ENCODE data around the gene CCDC120.

The CCDC120 gene

DNA sequence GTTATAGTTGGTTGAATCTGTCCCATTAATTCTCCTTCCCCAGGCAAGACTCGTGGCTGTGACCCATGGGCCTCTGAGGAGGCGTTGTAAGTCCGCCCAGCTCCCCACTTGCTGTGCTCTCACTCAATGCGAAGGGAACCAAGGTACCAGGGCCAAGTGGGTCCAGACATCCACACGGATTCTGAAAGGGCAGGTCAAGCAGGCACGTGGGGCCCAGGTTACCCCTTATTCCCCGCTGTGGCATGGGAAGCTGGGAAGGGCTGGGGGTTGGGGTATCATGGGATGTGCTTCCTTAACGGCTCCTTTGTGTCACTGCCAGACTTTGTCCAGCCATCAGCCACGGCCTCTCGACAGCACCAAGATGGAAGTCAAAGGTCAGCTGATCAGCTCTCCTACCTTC is 3.1 kb downstream of the CCDC120 start:
- no peak for DNase-seq

DNA sequence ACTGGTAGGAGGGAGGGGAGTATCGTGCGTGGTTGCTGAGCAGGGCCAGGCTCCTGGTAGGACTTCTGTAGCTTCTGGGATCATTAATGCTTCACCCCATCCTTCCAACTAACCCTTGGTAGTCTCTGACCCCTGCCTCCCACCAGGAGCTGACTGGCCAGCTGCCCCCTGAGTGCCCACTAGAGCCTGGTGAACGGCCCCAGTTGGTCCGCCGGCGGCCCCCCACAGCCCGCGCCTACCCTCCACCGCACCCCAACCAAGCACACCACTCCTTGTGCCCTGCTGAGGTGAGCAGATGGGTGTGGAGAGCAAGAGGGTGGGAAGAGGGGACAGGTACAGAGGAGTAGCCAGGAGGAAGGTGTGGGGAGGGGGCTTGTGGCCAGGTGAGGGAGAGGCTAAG is 4.9 kb downstream of the CCDC120 start:
- DNase-seq = no peak

DNA sequence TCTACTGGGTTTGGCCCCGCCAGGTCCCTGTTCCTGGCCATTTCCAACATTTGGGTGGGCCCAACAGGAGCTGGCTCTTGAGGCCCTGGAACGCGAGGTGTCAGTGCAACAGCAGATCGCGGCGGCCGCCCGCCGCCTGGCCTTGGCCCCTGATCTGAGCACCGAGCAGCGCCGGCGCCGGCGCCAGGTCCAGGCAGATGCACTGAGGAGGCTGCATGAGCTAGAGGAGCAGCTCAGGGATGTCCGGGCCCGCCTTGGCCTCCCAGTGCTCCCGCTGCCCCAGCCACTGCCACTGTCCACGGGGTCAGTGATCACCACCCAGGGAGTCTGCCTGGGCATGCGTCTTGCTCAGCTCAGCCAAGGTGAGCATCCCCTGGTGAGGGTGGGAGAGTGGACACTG is 5.5 kb downstream of the CCDC120 start:
- DNase-seq = no peak

DNA sequence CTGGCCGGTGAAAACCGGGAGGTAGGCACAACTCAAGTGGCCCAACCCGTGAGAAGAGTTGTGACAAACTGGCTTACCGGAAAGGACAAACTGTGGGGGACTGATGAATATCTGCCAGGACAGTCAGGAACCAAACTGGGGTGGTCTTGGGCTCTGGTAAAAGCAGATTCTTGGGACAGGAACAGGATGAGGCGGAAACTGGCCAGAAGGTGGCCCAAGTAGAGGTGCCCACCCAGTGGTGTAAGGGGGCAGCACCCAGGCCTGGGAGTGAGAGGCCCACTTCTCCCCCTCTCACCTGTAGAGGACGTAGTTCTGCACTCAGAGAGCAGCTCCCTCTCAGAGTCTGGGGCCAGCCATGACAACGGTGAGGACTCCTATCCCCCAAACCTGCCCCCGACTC is 5.9 kb downstream of the CCDC120 start:
- no peak for DNase-seq

DNA sequence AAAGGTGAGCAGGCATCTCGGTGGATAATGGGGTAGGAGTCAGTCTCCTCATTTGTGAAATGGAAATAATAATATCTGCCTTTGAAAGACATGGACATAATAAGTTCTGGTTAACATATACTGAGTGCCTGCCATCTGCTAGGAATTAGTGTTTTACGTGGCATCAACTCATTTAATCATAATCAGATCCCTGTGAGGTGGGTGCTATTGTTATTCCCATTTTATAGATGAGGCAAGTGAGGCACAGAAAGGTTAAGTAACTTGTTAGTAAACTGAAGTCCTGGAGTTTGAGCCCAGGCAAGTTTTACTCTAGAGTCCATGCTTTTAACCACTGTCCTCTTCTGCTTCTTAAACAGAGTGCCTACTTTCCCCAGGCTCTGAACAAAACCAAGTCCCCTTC is 7.5 kb downstream of the CCDC120 start:
- DNase-seq = no peak

DNA sequence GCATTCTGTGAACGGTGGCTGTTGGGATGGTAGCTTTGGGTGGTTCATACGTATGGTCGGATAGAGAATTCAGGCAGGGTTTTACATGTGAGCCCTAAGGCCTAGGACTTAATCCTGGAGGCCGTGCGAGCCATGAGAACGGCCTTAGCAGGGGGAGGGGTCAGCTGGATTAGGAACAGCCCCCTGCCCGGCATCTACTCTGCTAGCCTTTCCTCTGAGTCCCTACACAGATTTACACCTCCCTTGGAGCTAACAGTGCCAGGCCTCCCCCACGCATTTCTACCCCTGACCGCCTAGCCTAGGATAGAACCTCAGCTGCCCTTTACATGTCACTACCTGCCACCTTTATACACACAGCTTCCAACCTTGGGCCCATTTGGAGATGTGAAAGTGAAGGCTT is 7.9 kb downstream of the CCDC120 start:
- DNase-seq = no peak

DNA sequence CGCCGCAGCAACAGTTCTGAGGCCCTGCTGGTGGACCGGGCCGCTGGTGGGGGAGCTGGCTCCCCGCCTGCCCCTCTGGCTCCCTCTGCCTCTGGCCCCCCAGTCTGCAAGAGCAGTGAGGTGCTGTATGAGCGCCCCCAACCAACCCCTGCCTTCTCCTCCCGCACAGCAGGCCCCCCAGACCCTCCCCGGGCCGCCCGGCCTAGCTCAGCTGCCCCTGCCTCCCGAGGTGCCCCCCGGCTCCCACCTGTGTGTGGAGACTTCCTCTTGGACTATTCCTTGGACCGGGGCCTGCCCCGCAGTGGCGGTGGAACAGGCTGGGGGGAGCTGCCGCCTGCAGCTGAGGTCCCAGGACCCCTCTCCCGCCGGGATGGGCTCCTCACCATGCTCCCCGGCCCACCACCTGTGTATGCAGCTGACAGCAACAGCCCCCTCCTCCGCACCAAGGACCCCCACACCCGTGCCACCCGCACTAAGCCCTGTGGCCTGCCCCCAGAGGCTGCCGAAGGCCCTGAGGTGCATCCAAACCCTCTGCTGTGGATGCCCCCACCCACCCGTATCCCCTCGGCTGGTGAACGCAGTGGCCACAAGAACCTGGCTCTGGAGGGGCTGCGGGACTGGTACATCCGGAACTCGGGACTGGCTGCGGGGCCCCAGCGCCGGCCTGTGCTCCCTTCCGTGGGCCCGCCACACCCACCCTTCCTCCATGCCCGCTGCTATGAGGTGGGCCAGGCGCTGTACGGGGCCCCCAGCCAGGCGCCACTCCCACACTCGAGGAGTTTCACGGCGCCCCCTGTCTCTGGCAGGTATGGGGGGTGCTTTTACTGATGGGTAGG is 8.7 kb downstream of the CCDC120 start:
- DNase-seq = no peak

DNA sequence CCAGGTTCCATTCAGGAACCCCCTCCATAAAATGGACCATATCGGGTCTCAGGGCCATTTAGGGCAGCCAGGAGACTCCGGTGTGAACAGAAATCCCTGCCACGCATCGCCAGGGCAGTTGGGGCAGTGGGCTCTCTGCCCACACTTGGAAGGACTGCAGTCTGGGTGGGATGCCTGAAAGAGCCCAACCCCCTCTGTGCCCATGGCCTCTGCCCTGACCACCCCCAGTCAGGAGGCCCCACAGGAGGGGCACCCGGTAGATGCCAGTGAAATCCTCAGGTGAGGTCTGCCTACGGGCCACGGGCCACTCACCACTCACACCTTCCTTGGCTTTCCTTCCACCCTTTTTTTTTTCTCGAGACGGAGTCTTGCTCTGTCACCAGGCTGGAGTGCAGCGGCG is 10.2 kb downstream of the CCDC120 start:
- no peak for DNase-seq

DNA sequence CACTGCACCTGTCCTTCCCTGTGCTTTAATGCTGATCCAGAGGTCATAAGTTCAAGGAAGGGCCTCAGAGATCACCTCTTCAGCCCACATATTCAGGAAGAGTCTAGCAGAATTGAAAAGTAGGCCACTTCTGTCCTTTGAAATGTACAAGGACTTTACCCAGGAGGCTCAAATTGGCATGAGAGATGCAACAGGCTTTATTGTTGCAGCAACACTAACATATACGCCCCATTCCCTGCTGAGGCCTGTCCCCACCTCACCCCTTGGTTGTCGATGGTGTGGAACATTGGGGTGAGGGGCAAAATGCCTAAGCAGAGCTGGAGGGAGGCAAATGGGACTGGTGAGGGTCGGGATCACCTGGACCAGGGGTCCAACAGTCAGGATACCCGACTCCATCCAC is 12.2 kb downstream of the CCDC120 start:
- DNase-seq = no peak

DNA sequence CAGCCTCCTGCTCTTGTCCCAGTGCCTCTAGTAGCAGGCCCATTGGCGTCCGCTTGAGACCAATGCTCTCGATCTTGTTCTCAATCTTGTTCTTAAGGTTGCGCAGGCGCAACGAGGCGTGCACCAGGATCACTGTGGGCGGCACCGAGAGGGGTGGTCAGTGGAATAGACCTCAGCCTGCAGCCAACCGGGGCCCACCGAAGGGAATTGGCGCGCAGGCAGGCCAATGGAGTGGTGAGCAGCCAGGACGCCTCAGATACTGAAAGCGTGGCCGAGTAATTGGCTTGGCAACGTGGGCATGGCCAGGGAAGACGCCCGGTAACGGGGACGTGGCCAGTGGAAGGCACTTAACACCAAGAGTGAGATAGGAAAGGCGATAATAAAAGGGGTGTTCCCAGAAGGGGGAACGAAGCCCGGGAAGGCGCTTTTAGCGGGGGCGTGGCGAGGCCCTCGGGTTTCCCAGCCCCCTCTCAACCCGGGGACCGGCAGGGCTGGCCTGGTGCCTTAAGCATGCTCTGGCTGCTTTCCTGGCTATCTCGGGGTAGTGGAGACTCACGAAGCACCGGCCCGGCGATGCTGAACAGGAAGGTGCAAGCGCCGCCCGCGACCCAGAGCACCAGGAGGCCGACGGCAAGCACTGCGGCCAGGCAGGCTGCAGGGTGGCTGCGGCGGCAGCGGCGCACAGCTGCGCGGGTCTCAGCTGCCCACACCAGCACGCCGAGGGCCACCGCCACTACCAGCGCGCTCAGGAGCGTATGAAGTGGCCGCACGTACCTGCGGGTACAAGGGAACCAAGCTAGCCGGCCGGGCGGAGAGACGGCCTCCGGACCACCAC is 13.3 kb downstream of the CCDC120 start:
- no peak for DNase-seq

DNA sequence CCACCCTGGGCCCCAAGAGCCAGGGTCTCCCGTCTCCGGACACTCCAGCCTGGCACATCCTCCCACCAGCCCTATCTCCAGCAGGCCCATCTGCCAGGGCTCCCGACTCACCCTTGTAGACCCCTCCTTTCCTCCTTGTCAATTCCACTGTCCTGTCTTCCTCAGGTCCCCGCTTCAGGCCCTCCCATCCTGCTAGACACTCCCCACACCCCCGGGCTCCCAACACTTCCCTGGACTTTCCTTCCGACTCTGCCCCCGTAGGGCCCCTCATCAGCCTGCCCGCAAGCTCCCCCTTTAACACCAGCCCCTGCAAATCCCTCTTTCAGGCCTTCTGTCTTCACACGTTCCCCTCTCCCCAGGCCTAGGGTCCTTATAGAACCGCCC is 13.9 kb downstream of the CCDC120 start:
- DNase-seq = no peak

DNA sequence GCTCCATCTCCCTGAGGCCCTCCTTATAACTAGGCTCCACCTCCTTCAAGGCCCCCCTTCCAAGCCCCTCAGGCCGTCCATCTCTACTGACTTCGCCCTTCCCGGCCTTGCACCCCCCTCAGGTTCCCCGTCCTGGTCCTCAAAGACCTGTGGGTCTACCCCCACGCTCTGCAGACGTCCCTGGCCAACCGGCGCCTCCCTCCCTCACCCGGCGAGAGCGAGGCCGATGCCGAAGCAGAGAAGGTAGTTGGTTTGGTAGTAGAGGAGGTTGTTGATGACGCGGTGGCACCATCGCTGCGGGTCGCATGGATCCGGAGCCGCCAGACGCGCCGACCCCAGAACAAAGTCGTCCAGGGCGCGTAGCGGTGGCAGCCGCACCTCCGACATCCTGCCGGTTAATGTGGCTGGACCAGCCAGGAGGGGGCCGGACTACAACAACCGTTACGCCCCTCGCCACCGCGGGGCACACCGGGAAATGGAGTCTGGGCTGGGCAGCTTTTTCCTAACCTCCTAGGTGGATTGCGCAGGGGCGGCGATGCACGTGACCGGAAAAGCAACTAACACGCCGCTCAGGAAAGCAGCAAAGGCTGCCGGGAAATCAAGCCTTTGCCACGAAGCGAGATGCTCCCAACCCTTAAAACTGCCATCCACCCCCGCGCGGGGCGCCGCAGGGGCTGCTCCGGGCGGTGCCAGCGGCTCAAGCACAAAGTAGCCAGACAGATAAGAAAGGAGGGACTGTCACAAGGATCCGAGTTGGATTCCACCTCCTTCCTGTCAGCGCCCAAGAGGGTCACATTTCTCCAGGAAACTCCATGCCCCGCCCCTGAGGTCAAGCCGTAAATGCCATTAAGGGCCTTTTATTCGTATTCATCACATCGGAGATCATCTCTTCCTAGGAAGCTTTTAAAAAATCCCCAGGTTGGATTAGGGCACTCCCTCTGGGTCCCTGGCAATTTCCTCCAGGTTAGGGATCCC is 15.1 kb downstream of the CCDC120 start, which contains the start of gene PRAF2:
PRAF2 (minus strand) TSS at position 402 of the 975 bp plus-strand sequence; CDS start at position 387, 15 bp downstream.
- peak; percentile 78 for DNase-seq

DNA sequence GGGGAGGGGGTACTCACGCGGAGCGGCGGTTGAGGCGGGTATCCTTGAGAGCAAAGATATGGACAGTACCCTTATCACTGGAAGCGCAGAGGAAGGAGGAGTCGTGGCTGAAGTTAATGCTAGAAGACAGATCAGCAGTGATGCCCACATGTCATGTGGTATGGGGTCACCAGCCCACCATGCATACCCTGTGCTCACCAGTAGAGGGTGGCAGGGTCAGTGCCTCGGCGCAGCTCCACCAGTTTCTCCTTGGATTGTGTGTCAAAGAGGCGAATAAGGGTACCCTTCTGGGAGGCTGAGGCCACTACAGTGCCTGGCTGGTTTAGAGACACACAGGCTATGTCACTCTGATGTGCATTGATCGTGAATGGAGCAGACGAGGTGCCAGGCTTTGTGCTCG is 16.5 kb downstream of the CCDC120 start:
- DNase-seq = no peak

DNA sequence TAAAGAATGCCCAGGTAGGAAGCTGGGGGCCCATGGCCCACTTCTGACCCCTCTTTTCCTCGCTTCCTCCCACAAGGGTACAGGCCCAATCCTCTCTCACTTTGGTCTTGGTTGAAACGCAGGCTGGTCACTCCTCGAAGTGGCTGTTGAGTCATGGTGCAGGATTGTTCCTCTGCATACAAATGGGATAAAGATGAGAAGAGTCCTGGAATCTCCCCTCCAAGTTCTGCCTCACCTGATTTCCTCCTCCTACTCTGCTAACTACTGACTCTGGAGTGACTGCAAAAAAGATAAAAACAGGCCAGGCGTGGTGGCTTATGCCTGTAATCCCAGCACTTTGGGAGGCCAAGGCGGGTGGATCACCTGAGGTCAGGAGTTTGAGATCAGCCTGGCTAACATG is 19.1 kb downstream of the CCDC120 start:
- no peak for DNase-seq

DNA sequence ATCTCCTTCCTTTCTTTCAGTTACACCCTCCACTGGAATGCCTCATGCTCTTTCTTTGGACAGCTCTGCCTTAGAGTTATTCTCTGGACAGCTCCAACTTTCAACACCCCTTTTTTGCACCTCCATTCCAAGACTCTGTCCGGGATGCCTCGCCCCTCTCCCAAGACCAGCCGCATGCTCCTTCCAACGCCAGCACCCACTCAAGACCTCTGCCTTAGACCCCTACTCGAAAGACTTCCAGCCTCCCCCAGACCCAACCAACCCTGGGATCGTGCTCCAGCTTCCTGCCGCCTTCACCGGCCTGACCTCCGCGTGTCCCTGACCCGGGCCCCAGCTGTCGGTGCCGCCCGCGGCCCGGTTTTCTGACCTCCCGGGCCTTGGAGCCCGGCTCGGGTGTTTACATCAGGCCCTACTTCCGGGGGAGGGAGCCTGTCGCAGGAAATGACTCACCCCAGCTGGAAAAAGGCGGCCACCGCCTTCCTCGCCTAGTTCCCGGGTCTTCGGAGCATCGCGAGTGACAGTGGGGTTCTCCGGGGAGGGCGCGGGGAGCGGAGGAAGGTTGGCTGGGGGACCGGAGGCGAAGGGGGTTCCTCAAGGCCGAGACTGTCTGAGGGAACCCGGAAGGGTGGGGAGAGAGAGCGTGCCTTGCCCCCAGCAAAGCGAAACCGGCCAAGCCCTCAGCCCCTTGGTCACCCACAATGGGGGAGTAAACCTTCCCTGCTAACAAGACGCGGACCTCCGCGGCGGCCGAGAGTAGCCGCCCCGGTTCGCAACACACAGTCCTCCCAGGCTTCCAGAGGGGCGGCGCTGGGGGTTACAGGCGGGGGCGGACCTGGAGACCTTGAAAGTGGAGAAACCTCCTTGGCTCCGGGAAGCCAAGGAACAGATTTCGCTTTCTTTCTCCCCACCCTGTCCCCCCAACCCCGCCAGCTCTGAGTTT is 21.0 kb downstream of the CCDC120 start, which contains the start of gene WDR45:
WDR45 (minus strand) TSS at position 399 of the 940 bp plus-strand sequence. CDS start 1,792 bp downstream, outside the sequence.
- peak; percentile 78 for DNase-seq

DNA sequence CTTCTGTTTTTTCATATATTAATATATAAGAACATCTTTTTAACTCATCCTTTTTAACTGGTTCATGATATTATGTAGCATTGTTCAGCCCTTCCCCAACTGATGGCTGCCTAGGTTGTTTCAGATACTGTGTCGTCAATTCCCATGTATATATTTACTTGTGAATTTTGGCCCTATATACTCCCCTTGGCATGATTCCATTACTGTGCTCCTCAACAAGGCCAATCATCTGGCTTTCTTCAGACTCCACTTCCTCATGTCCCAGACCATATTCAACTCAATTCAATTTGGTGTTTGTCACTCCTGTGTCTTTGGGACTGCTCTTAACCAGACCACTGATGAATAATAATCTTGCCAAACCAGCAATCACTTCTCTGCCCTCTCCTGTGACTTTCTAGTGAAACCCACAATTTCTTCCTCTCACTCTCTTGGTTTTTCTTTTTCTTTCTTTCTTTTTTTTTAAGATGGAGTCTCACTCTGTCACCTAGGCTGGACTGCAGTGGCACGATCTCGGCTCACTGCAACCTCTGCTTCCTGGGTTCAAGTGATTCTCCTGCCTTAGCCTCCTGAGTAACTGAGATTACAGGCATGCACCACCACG is 23.6 kb downstream of the CCDC120 start:
- DNase-seq = peak; percentile 8

DNA sequence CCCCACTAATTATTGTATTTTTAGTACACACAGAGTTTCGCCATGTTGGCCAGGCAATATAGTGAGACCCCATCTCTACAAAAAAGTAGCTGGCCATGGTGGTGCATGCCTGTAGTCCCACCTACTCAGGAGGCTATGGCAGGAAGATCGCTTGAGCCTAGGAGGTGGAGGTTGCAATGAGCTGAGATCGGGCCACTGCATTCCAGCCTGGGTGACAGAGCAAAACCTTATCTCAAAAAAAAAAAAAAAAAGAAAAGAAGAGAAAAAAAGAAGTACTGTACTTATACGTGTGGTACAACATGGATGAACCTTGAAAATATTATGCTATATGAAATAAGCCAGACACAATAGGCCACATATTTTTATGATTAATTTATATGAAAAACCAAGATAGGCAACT is 30.8 kb downstream of the CCDC120 start:
- no peak for DNase-seq

DNA sequence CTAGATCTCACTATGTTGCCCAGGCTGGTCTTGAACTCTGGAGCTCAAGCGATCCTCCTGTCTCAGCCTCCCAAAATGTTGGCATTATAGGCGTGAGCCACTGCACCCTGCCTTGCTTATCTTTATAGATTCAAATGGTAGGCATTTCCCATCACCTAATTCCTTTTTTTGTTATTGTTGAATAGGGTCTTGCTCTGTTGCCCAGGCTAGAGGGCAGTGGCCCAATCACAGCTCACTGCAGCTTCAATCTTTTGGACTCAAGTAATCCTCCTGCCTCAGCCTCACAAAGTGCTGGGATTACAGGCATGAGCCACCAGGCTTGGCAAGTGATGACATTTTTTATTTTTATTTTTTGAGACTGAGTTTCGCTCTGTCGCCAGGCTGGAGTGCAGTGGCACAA is 37.6 kb downstream of the CCDC120 start:
- no peak for DNase-seq

DNA sequence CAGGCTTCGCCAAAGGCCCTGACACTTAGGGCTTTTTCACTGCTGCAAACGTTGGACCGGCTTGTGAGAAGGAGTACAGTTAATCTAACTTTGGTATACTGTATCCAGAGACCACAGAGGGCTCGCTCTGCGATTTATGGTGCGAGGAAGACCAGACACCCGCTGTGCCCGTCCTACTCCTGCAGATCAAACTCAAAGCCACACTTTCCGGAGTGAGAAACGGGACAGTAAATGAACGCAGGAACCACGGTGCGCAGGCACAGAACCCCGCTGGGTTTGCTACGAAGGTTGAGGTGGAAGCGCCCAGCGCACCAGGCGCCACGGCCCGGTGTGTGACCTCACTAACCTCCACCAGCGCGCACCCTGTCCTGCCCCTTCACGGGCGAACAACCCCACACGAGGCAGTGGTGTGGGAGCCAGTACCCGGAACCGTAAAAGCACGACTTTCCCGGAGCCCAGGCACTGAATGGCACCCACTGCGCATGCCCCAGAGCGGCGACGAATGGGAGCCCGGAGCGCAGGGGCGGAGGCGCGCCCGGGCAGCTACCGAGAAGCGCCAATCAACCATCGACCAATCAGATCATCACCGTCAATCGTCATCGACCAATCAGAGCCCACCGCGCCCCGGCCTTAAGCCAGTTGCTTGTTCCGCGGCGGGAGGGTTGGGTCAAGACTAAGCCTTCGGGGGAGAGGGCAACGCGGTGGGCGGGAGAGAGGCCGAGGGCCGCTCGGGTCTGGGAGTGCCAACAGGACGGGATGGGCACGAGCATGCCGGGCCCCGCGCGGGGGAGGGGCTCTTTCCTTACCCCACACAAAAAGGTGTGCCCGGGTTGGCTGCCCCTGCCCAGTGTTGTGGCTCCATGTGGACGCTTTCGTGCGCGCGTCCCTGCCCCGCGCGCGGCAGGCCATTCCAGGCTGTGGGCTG is 42.2 kb downstream of the CCDC120 start:
- peak; percentile 92 for DNase-seq

DNA sequence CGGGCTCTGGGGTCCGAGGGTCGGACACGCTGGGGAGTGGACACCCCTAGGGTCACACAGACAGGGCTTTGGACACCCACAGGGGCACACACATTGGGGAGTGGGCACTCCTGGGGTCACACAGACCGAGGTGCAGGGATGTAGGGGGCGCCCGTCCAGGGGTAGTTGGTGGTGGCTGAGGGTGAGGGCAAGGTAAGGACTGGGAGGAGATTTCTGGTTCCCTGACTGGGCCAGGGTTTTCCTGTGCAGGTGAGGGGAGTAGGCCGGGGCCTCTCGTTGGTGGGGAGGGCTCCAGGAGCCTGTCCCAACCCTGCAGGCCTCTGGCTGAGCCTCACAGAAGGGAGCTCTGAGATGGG is 42.8 kb downstream of the CCDC120 start:
- DNase-seq = no peak
